GM12878 (cell line): ENCODE measurements around the gene PUS10. TPM values are rescaled to one million over a fixed set of nuclear protein-coding genes. Genes with fewer than 3 reads are reported as not detected.
A peak's percentile ranks its signal among the peaks of the same experiment; 100 is the strongest.

Source experiments
- ATAC-seq: fragments of 200-7000 bp; cut with Tn5 transposase; 3 replicates; pipeline ENCODE4 v1.9.1; 2020; ENCODE audit warnings: mild to moderate bottlenecking, moderate library complexity
- BruUV-seq: library from RNA; stranded (reverse); fragments of 400-500 nt; replicated peaks from 2 replicates; lab custom pipeline; 2021; lab: Mats Ljungman, UMichigan
- CTCF ChIA-PET: fragments of 300-600 bp; sonication (Branson Sonifier 250); formaldehyde crosslinking; extraction: SDS; loops from one replicate; lab custom pipeline; 2021; ENCODE audit warnings: inconsistent platforms; lab: Yijun Ruan, JAX
- POLR2A ChIA-PET: fragments of 350-600 bp; formaldehyde crosslinking; extraction: SDS; loops from one replicate; lab custom pipeline; 2021; ENCODE audit warnings: inconsistent platforms; lab: Charles Lee
- RAD21 ChIA-PET: fragments of 300-600 bp; sonication (Branson Sonifier 250); formaldehyde crosslinking; loops from one replicate; lab custom pipeline; 2023; ENCODE audit warnings: antibody characterized with exemption; ENCODE audit not compliant: unreplicated experiment; lab: Charles Lee
- SMC1A ChIA-PET: fragments of 300-600 bp; sonication (Branson Sonifier 250); formaldehyde crosslinking; loops from one replicate; lab custom pipeline; 2023; ENCODE audit not compliant: unreplicated experiment, uncharacterized antibody; lab: Charles Lee
- DNase-seq: peaks from one replicate; pipeline ENCODE4 v3.0.0-alpha.2; 2011; ENCODE audit warnings: low read depth, low spot score
- FAIRE-seq: peaks from 3 replicates; lab custom pipeline; 2011; peaks lifted over from hg19 to GRCh38; lab: Jason Lieb, UNC
- H2AFZ ChIP-seq: 2 replicates; pipeline ENCODE4 v1.6.0; 2011; ENCODE audit warnings: low read depth, low read length, control low read depth; ENCODE audit not compliant: control insufficient read depth
- H3K27ac ChIP-seq: 2 replicates; pipeline ENCODE4 v1.5.1; 2011; ENCODE audit warnings: control low read depth; ENCODE audit not compliant: control insufficient read depth, insufficient read depth
- H3K27me3 ChIP-seq, 2 experiments: replicated peaks in 1 of 2; 2 replicates each; pipeline versions ENCODE4 v1.6.0 to v1.6.1; 2011; ENCODE audit warnings: low read length in 1 of 2; ENCODE audit not compliant: control insufficient read depth in 2 of 2, insufficient read depth in 2 of 2
- H3K36me3 ChIP-seq, 2 experiments: 2 replicates each; pipeline ENCODE4 v1.5.1; 2011; ENCODE audit warnings: low read length in 1 of 2; ENCODE audit not compliant: control insufficient read depth in 2 of 2, insufficient read depth in 2 of 2
- H3K4me1 ChIP-seq: 2 replicates; pipeline ENCODE4 v1.6.1; 2011; ENCODE audit warnings: mild to moderate bottlenecking, low read length, moderate library complexity, mixed read lengths; ENCODE audit not compliant: control insufficient read depth, insufficient read depth
- H3K4me2 ChIP-seq: 2 replicates; pipeline ENCODE4 v1.6.0; 2011; ENCODE audit warnings: control low read depth; ENCODE audit not compliant: control insufficient read depth, insufficient read depth
- H3K4me3 ChIP-seq: fragments of 200-600 bp; sonication (generic); 2 replicates; pipeline ENCODE4 v1.5.1; 2016
- H3K79me2 ChIP-seq: 2 replicates; pipeline ENCODE4 v1.6.0; 2011; ENCODE audit warnings: low read length; ENCODE audit not compliant: control insufficient read depth, insufficient read depth
- H3K9ac ChIP-seq: 2 replicates; pipeline ENCODE4 v1.8.0; 2011; ENCODE audit warnings: low read length, control low read depth, mixed read lengths; ENCODE audit not compliant: control insufficient read depth, insufficient read depth
- H3K9me3 ChIP-seq: replicated peaks from 3 replicates; pipeline ENCODE4 v1.5.1; 2011; ENCODE audit warnings: mild to moderate bottlenecking, low read length; ENCODE audit not compliant: control insufficient read depth, insufficient read depth
- H4K20me1 ChIP-seq: 2 replicates; pipeline ENCODE4 v1.6.0; 2011; ENCODE audit not compliant: control insufficient read depth, insufficient read depth
- BCL11A ChIP-seq: IDR thresholded peaks from 2 replicates; pipeline ENCODE4 v1.6.1; 2011; ENCODE audit warnings: low read depth, low read length
- CBX5 ChIP-seq: sonication (generic); IDR thresholded peaks from 2 replicates; pipeline ENCODE4 v1.6.1; 2016; ENCODE audit warnings: low read depth, moderate library complexity, mild to moderate bottlenecking, inconsistent platforms
- NFIC ChIP-seq: IDR thresholded peaks from 2 replicates; pipeline ENCODE4 v1.6.1; 2012; ENCODE audit warnings: low read depth, mild to moderate bottlenecking, inconsistent platforms, low read length, moderate library complexity
- ZNF24 ChIP-seq: fragments of 450-650 bp; IDR thresholded peaks from 2 replicates; pipeline ENCODE4 v1.6.1; 2017; ENCODE audit warnings: antibody characterized with exemption, mild to moderate bottlenecking
- WGBS: methylation state at CpG from one replicate; pipeline ENCODE4 v1.1.6; 2016; ENCODE audit warnings: low lambda C conversion rate; ENCODE audit not compliant: insufficient replicate concordance, insufficient coverage; ENCODE audit errors: missing lambda C conversion rate; 5-methylcytosine and 5-hydroxymethylcytosine counted together
- in situ Hi-C: fragments of 300-500 bp; cut with MboI; formaldehyde crosslinking; loops from 9 replicates; pipeline ENCODE4 v1.14.3; 2018; ENCODE audit warnings: mixed read lengths
- intact Hi-C: fragments of 100-400 bp; cut with micrococcal nuclease; formaldehyde crosslinking; loops from one replicate; pipeline ENCODE4 v1.14.2; 2022; ENCODE audit not compliant: unreplicated experiment
- polyA plus RNA-seq, 11 experiments: library from polyadenylated mRNA; depleted of rRNA in 4 of 11; unstranded in 6 of 11; stranded (reverse) in 5 of 11; fragments of >200 nt; fragmentation: Nextera tagmentation in 4 of 11; fragmentation: Illumina TruSeq in 1 of 11; extraction: Ambion mirVana in 4 of 11; extraction: Trizol in 1 of 11; gene quantifications; 1 replicate in 1 of 11; 2 replicates in 10 of 11; pipeline versions ENCODE4 v1.2.1 to v1.2.3, GENCODE V29; 2011 to 2016; ENCODE audit warnings: inconsistent platforms in 2 of 11, missing spikeins in 2 of 11, low read depth in 1 of 11
- total RNA-seq, 4 experiments: library from RNA; depleted of rRNA in 3 of 4; stranded (reverse); fragments of >200 nt in 3 of 4; fragmentation: Illumina TruSeq in 1 of 4; extraction: Trizol in 1 of 4; gene quantifications; 2 replicates each; pipeline versions ENCODE4 v1.2.1 to v1.2.3, GENCODE V29; 2013 to 2021
- TF ChIP-seq, protein P1 (sequence below): fragments of 450-650 bp; IDR thresholded peaks from 2 replicates; pipeline ENCODE4 v1.6.1; 2018; ENCODE audit warnings: mild to moderate bottlenecking, low read depth, moderate library complexity; ENCODE audit not compliant: partially characterized antibody
- TF ChIP-seq, protein P2 (sequence below): fragments of 450-650 bp; IDR thresholded peaks from 2 replicates; pipeline ENCODE4 v1.6.1; 2017; ENCODE audit warnings: mild to moderate bottlenecking, low read depth, inconsistent platforms; ENCODE audit not compliant: poor library complexity, severe bottlenecking

The PUS10 gene
- total and polyA plus RNA-seq, 10 of the 15 experiments (the other 5 are each of a cell fraction or from before 2014, with no cell fraction given), result 9.1 to 17.0 (median 13.0) TPM

DNA sequence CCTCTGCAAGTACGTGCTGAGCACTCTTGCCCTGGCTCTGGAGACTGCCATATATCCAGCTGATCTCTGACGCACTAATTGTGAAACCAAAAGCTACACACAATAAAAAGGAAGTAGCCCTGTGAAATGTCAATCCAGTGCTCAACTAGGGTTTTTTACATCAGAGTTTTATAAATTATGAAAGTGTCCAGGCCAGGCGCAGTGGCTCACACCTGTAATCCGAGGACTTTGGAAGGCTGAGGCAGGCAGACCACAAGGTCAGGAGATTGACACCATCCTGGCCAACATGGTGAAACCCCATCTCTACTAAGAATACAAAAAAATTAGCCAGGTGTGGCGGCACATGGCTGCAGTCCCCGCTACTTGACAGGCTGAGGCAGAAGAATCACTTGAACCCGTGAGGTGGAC is 25.1 kb downstream of the PUS10 start (continued):
- TF ChIP-seq, protein P1, sequence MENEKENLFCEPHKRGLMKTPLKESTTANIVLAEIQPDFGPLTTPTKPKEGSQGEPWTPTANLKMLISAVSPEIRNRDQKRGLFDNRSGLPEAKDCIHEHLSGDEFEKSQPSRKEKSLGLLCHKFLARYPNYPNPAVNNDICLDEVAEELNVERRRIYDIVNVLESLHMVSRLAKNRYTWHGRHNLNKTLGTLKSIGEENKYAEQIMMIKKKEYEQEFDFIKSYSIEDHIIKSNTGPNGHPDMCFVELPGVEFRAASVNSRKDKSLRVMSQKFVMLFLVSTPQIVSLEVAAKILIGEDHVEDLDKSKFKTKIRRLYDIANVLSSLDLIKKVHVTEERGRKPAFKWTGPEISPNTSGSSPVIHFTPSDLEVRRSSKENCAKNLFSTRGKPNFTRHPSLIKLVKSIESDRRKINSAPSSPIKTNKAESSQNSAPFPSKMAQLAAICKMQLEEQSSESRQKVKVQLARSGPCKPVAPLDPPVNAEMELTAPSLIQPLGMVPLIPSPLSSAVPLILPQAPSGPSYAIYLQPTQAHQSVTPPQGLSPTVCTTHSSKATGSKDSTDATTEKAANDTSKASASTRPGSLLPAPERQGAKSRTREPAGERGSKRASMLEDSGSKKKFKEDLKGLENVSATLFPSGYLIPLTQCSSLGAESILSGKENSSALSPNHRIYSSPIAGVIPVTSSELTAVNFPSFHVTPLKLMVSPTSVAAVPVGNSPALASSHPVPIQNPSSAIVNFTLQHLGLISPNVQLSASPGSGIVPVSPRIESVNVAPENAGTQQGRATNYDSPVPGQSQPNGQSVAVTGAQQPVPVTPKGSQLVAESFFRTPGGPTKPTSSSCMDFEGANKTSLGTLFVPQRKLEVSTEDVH, result peak; percentile 36
- TF ChIP-seq NFIC, result peak; percentile 72

DNA sequence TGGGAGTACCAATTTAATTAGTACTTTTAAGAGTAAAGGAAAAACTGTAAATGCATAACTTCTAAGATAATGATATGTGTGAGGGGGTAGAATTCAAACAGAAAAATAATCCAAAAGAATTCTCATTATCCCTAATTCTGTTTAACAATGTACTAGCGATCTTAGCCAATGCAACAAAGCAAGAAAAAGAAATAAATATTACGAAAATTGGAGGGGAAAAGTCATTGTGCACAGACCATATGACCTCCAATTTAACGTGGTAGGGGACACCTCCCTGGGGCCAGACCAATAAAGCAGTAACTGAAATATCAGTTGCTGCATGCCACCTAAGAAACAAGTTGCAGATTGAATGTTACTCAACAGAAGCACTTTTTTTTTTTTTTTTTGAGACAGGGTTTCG is 26.4 kb downstream of the PUS10 start:
- Histone ChIP-seq H3K36me3 (no peaks in the 10 kb centered on the region; a peak in 1 of 4 replicates), H2AFZ (no peak overlapping the region), H3K27me3 (no peaks in the 10 kb centered on the region), H3K9ac (no peak overlapping the region), H3K27ac (no peak overlapping the region), H3K9me3 (peaks cover 8% of the 10 kb centered on the region; the same call in 2 of the 3 replicates), H3K79me2 (no peaks in the 10 kb centered on the region), H3K4me3 (no peak overlapping the region), H3K4me1 (peaks cover 15% of the 10 kb centered on the region), H4K20me1 (no peaks in the 10 kb centered on the region), H3K4me2 (no peak overlapping the region)
- ChIA-PET POLR2A (interaction anchor here (0.7 to 1.7 kb wide), 2 partner anchors 17 to 293 kb away, joined by 3 to 4 read pairs; no protein-coding TSS in a partner anchor), RAD21 (interaction anchor here (1.1 to 2.7 kb wide), 7 partner anchors 10 to 152 kb away, joined by 3 to 24 read pairs (median 11); partner anchors contain the start of gene REL), SMC1A (interaction anchor here (1.0 to 7.9 kb wide), 15 partner anchors 9 to 195 kb away, joined by 3 to 76 read pairs (median 4); no protein-coding TSS in a partner anchor), CTCF (interaction anchor here (1.1 to 13.5 kb wide), 2 partner anchors 9 to 188 kb away, joined by 3 to 178 read pairs; no protein-coding TSS in a partner anchor)
- no peak for ATAC-seq
- 75% methylated on average over 4 of the region's 4 CpGs for WGBS
- no TSS peak for BruUV-seq
- FAIRE-seq, result no peak
- TF ChIP-seq ZNF24, result 0 out of 2 replicates have a peak, but pooled peaks have one; percentile 11
- peak; percentile 79 for TF ChIP-seq CBX5
- TF ChIP-seq, protein P2, sequence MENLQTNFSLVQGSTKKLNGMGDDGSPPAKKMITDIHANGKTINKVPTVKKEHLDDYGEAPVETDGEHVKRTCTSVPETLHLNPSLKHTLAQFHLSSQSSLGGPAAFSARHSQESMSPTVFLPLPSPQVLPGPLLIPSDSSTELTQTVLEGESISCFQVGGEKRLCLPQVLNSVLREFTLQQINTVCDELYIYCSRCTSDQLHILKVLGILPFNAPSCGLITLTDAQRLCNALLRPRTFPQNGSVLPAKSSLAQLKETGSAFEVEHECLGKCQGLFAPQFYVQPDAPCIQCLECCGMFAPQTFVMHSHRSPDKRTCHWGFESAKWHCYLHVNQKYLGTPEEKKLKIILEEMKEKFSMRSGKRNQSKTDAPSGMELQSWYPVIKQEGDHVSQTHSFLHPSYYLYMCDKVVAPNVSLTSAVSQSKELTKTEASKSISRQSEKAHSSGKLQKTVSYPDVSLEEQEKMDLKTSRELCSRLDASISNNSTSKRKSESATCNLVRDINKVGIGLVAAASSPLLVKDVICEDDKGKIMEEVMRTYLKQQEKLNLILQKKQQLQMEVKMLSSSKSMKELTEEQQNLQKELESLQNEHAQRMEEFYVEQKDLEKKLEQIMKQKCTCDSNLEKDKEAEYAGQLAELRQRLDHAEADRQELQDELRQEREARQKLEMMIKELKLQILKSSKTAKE, result peak; percentile 28
- no peak for TF ChIP-seq BCL11A
- intact Hi-C loops (loop anchor here (2.0 kb wide), 1 partner anchor 109 kb away; no protein-coding TSS in a partner anchor), in situ Hi-C loops (no loop called here)
- DNase-seq, result no peak
